ENCODE measurements around the gene MED13.

The MED13 gene, protein sequence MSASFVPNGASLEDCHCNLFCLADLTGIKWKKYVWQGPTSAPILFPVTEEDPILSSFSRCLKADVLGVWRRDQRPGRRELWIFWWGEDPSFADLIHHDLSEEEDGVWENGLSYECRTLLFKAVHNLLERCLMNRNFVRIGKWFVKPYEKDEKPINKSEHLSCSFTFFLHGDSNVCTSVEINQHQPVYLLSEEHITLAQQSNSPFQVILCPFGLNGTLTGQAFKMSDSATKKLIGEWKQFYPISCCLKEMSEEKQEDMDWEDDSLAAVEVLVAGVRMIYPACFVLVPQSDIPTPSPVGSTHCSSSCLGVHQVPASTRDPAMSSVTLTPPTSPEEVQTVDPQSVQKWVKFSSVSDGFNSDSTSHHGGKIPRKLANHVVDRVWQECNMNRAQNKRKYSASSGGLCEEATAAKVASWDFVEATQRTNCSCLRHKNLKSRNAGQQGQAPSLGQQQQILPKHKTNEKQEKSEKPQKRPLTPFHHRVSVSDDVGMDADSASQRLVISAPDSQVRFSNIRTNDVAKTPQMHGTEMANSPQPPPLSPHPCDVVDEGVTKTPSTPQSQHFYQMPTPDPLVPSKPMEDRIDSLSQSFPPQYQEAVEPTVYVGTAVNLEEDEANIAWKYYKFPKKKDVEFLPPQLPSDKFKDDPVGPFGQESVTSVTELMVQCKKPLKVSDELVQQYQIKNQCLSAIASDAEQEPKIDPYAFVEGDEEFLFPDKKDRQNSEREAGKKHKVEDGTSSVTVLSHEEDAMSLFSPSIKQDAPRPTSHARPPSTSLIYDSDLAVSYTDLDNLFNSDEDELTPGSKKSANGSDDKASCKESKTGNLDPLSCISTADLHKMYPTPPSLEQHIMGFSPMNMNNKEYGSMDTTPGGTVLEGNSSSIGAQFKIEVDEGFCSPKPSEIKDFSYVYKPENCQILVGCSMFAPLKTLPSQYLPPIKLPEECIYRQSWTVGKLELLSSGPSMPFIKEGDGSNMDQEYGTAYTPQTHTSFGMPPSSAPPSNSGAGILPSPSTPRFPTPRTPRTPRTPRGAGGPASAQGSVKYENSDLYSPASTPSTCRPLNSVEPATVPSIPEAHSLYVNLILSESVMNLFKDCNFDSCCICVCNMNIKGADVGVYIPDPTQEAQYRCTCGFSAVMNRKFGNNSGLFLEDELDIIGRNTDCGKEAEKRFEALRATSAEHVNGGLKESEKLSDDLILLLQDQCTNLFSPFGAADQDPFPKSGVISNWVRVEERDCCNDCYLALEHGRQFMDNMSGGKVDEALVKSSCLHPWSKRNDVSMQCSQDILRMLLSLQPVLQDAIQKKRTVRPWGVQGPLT (N-terminal part only)

DNA sequence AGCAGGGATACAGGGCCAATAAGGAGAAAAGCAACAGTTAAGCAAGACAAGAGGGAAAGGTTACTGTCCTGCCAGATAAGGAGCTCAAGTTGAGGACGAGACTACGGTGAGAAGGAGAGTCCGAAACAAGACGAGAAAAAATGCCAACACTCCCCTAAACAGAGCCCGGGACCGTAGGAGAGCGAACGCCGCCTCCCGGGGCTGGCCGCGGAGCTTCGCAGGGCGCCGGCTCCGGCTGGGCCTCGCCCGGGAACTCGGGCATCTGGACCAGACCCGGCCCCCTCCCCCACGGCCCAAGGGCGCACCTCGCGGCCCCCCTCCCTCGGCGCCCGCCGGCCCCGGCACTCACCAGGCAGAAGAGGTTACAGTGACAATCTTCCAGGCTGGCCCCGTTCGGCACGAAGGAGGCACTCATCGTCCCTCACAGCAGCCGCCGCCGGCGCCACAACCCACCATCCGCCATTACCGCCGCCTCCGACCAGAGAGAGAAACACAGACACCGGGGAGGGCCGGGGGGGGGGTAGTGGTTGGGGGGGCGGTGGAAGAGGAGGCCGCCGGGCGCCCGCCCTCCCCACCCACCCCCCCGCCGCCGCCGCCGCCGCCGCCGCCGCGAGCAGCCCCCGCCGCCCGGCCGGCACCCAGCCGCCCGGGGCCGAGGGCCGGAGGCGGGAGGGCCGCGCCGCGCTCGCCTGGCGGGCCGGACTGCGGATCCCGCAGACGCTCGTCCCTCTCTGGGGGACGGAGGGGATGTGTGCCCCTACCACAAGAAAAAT, at the start of gene MED13:
Gene MED13 (minus strand): TSS at position 488 of the 773 bp plus-strand sequence. CDS start 73 bp downstream, at position 415.
- DNase-seq (ENCODE audit: low read depth), result peak; percentile 59

DNA sequence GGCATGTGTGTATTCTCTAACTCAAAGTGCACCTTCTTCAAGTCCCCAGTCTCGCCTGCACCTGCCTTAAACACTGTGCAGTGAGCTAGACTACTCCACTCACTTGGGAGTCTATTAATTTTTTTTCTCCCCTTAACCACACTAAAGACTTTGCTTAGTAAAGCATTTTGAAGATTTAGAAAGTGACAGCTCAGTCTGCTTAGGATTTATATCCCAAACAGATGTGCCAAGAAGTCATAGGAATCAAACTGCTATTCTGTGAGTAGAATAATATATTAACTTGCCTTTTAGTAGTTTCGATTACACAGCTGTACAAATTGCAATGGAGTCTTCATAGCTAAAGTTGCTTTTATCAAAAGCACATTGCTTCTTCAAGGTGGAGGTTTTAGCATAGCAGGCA, 47.2 kb upstream of the MED13 start:
- no peak for DNase-seq (ENCODE audit: low read depth)

DNA sequence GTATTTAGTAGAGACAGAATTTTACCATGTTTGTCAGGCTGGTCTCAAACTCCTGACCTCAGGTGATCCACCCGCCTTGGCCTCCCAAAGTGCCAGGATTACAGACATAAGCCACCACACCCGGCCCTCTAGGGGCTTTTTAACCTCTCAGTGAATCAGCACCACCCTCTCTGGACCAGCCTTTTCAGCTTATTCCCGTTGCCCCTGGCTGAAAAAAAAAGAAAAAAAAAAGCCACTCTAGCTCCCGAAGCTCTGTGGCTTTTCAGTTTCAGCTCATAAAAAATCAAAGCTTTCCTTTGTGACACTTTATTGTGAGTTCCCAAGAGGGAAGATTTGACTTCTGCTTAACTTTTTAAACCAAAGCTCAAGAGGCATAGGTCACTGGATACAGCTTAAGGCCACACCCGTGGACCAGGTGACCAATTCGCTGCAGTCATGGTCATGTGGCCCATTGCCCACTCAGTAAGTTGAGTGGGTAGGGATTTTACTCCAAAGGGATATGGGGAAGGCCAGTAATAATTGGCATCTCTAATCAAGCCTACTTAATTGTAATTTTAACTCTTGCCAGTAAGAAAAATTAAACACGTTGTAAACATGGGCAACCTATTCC, 46.6 kb upstream of the MED13 start:
- no peak for DNase-seq (ENCODE audit: low read depth)

DNA sequence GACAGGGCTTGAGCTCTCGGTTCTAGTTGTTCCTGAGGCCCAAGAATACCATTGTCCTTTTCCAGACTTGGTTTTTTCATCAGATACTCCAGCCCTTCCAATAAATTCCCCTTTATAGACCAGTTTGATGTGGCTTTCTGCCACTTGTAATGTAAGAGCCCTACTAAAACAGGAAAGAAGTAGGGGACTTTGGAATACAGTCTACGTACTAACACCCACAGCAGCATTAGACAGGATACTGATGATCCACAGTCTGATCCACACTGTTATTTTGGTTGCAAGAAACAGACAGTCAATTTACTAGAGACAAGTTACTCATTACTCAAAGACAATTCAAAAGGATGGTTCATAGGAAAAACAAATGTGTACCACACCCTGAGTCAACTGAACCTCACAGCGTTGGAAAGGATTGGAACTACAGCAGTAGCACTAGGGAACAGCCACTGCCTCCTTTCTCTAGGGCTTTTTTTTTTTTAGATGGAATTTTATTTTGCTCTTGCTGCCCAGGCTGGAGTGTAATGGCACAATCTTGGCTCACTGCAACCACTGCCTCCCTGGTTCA, 45.9 kb upstream of the MED13 start:
- DNase-seq (ENCODE audit: low read depth), result no peak

DNA sequence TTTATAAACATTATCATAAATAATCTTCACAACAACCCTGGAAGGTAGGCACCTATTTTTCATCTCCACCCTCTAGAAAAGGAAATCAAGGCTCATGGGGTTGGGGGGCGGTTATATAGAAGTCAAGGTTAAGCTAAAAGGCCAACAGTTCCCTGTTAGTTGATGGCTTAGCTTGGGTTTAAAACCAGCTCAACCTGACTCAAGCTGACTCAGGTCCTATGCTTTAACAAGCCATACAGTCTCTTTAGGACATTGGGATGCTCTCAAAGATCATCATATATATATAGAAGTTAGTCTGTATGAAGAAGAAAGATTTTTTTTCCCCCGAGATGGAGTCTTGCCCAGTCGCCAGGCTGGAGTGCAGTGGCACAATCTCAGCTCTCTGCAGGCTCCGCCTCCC, 44.8 kb upstream of the MED13 start:
- DNase-seq (ENCODE audit: low read depth), result no peak

DNA sequence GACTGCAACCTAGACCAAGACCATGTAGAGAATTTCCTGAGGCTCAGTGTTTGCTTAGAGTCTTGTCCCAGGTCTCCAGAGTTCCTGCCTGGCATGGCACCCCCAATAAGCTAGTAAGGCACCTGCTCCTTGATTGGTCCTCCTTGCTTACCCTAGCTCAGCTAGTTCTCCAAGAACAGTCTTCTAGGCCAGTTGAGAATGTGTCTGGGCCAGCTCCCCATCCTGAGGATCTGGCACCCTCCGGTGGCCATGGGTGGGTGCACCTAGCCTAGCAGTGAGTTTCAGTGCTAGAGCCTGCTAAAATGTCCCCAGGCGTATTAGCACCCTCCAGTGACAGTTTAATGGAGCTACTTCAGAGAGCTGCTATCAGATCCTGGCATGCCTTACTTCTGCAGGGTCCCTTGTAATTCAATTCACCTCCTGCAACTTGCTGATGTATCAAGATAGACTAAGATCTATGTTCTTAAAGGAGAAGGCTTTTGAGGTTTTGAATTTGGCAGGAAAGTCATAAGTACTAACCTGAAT, 44.4 kb upstream of the MED13 start:
- no peak for DNase-seq (ENCODE audit: low read depth)

DNA sequence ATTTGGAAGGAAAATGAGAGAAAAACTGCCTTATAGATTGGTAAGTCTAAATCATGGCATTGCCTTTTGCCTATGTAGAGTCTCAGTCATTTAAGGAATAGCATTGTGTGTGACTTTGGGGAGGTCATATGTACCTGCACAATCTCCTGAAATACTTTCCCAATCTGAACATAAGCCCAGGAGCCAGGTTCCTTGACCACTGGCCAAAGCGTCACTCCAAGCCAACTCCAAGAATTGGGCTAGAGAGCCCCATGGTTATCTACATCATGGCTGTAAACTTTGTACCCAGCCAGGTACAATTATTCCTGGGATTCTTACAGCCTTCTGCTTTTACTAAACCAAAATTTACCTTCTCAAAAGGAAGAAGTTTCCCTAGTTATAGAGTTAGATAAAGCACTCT, 40.8 kb upstream of the MED13 start:
- no peak for DNase-seq (ENCODE audit: low read depth)

DNA sequence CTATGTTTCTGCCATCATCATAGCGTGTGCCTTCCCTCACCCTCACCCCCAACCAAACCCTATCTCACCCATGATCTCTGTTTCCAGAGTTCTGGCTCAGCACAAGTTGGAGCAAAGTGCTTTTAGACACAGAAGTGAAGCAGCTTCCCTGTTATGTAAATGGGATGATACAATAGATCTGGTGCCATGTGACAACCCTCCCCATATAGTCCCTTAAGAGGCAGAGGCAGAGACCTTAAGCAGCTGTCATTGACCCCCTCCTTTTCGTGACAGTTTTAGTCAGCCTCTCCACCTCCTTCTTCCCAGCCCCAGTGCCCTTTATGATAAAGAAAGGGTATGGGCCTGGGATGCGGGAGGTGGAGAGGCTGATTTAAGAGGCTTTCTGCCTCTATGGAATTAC, 40.3 kb upstream of the MED13 start:
- DNase-seq (ENCODE audit: low read depth), result no peak

DNA sequence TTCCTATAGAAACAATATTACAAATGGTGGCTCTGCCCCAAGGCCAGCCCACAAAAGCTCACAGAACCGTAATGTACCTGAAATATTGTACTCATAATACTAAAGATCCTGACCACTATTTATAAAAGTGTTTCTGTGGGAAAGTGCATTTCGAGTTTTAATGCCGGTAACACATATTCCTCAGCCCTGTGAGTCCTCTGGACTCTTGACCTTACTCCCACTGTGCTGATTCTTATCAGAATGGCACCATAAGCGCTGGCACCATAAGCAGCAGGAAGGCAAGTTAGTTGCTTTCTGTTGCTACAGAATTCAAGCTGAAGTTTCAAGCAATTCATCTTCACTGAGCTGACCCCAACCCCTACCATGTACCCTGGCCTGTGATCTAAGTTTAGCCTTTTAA, 36.4 kb upstream of the MED13 start:
- DNase-seq (ENCODE audit: low read depth), result no peak

DNA sequence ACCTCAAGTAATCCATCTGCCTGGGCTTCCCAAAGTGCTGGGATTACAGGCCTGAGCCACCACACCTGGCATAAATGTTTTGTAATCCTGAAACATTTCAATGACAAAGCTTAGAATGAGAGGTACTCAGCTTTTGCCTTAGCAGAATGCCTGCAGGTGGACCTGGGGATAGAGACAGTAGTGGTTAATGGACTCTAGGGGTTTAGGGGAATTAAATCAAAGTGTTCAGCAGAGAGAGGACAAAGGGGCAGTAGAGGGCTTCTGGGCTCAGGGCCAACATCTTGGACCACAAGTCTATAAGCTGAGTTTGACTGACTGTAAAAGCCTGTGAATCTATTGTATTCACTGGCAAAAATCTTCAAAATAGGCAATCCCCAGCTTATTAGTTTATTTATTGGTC, 36.0 kb upstream of the MED13 start:
- DNase-seq (ENCODE audit: low read depth), result no peak

DNA sequence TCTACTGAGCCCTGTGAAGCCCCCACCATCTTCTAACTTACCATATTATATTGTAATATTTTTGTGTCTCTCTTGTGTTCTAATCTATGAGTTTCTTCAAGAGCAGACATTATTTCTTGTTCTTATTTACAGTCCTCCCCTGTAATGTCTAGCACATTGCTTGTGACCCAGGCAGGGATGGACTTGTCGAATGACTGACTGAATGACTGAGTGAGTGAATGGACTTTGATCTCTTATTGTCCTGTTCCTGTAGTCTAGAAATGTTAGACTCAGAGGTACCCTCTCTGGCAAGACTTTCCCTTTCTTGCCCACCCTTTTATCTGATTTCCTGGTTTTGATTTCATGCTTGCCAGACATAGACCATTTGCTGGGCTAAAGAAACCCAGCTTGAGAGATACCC, 35.0 kb upstream of the MED13 start:
- no peak for DNase-seq (ENCODE audit: low read depth)

DNA sequence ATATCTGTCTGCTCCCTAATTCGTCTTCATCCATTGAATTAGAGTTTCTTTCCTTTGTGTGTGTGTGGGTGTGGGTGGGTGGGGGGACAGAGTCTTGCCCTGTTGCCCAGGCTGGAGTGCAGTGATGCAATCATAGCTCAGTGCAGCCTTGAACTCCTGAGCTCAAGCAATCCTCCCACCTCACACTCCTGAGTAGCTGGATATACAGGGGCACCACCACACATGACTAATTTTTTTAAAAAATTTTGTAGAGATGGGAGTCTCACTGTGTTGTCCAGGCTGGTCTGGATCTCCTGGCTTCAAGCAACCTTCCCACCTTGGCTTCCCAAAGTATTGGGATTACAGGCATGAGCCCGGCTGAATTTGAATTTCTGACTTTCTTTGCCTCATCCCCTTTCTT, 34.5 kb upstream of the MED13 start:
- no peak for DNase-seq (ENCODE audit: low read depth)

DNA sequence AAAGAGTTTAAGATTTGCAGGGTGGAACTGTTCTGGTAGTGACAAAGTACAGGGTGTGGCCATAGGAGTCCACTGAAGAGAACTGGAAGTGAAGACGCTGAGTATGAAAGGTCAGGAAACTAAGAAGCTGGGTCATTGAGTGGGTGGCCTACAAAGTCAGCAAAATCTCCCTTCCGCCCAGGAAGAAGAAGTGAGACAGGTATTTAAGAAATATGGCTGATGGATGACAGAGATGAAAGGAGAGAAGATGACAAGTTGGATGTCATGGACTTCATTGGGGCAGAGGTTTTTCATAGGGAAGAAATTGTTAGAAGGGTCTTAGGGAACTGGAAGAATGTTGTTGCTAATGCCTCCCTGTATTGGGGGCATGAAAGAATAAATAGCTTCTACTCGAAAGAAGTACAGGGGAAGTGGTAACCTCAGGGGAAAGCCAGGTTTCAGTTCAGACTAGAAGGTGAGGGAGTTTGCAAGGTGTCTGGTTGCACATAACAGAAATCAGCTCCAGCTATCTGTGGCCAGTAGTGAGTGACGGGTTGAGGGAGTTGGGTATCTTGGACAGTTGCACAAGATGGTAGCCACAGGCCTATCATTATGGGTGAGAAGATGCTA, 33.6 kb upstream of the MED13 start:
- DNase-seq (ENCODE audit: low read depth), result no peak

DNA sequence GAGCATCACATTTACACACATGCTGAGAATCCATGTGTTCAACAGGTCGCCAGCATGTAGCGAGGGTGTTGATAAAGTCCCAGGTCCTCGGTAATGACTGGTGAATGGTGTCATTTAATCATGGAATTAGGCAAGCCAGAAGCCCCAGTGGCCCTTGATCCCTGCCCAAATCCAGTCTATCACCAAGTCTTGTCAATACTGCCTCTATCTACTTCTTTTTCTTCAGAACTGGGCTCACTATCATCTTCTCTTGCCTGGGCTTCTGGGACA, 31.3 kb upstream of the MED13 start:
- no peak for DNase-seq (ENCODE audit: low read depth)

DNA sequence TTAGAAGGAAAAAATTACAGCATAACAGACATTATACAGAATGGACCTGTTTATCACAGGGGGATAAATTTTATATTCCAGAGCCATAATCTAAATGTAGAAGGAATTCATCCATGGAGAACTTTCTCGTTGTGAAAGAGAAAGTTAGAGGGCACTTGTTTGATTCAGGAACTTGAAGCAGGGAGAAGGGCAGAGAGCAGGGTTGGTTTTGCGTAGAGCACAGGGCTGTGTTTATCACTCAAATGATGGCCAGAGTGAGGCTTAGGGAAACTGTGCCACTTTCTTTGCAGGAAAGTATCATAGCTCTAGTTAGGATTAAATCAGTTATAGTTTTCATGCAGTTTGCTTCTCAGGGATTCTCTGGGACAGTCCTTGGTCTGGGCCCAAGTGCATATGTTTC, 29.1 kb upstream of the MED13 start:
- no peak for DNase-seq (ENCODE audit: low read depth)

DNA sequence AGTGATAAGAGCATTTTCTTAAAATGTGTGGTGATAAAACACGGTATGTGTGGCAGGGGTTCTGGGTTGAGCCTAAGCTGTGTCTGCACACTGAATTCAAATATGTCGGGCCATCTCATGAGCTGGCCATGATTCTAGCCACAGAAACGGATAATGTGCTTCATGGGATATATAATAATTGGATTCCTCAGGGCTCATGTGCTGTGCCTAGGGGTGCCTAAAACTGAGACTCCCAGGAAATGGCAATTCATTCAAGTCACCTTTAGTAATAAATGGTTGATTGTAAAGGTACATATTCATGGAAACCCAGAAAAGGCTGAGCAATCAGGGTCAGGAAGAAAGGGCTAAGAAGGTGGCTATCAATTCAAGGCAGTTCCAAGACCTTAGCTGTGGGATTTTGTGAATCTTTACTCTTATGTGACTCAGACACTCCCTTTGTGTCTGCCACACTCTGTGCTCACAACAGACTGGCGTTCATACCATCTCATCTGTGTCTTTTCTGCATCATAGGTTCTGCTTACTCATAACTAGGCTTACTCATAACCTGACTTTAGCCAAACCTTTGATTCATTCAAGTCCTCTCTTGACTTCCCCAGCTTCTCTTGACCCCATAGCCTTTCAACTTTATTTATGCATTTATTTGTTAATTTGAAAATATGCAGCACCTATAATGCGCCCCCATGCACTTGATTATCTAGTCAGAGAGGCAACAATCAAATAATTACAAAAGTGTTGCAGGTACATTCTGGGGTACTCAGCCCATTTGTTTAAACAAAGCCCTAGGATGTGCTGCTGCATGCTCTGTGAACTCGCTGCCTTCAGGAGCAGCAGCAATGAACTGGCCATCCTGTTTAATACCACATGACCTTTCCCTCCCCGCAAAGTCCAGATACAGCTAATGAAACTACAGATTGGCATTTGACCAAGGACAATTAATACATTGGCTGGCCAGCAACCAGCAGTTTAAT, 28.4 kb upstream of the MED13 start:
- DNase-seq (ENCODE audit: low read depth), result no peak

DNA sequence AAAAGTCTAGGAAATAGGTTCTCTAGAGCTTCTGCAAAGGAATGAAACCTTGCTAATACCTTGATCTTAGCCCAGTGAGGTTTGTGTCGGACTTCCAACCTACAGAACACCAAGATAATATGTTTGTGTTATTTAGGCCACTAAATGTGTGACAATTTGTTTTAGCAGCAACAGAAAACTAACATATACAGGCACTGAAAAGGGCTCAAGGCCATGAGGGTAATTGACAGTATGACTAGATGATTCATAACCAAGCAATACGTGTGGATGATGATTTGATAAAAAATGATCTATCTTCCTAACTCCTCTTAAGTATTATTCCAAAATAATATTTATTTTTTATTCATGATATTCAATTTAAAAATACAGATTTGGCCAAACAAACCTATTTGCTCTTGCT, 27.7 kb upstream of the MED13 start:
- DNase-seq (ENCODE audit: low read depth), result no peak

DNA sequence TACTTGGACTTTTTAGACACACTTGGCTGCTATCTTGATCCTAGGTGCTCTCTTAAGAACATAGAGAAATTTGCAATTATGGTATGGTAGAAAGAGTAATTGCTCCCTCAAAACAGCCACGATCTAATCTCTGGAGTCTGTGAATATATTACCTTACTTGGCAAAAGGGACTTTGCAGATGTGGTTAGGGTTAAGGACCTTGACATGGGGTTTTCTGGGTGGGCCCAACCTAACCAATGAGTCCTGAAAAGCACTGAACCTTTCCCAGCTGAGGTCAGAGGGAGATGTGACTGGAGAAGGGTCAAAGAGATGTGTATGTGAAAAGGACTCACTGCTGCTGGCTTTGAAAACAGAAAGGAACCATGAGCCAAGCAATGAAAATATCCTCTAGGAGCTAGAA, 26.7 kb upstream of the MED13 start:
- no peak for DNase-seq (ENCODE audit: low read depth)

DNA sequence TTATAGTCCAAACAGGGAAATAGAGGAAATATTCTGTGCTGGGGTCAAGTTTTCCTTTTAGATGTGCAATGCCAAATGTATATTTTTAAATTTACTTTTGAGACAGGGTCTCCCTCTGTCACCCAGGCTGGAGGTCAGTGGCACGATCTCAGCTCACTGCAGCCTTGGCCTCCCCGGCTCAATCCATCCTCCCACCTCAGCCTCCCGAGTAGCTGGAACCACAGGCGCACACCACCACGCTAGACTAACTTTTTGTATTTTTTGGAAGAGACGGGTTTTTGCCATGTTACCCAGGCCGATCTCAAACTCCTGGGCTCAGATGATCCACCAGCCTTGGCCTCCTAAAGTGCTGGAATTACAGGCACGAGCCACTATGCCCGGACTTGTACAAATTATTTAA, 25.8 kb upstream of the MED13 start:
- DNase-seq (ENCODE audit: low read depth), result no peak

All from T-helper 22 cell (primary cell).